Stimulated activated CD4-positive, alpha-beta T cell treated with anti-CD3 and anti-CD28 coated beads, Interleukin-12 subunit alpha, Interleukin-12 subunit beta, amount 100 ng/mL, for 4 hours (primary cell): ENCODE measurements around the gene GALNT6.
"Not testable (repeated sequence)": the region's sequence is repeated elsewhere in the genome, so short reads cannot be mapped to it uniquely, and the experiment has no call there.

Experiments
- DNase-seq: peaks from one replicate; pipeline ENCODE4 v3.0.0-alpha.2; 2020

Gene GALNT6

DNA sequence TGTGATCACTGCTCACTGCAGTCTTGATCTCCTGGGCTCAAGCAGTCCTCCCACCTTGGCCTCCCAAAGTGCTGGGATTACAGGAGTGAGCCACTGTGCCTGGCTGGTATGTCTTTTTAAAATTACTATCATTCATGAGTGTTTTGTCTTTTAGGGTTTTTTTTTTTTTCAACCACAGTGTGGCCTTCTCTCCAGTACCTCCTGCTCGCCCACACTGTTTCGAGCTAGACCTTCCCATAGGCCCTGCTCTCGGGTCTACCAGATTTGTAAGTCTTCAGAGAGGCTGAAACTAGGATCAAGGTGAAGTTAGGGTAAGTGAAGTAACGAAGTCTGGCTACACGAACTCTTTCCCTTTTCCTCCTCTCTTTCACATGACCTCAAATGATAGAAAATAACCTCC lies 68.8 kb downstream of the GALNT6 start:
- DNase-seq, result no peak

DNA sequence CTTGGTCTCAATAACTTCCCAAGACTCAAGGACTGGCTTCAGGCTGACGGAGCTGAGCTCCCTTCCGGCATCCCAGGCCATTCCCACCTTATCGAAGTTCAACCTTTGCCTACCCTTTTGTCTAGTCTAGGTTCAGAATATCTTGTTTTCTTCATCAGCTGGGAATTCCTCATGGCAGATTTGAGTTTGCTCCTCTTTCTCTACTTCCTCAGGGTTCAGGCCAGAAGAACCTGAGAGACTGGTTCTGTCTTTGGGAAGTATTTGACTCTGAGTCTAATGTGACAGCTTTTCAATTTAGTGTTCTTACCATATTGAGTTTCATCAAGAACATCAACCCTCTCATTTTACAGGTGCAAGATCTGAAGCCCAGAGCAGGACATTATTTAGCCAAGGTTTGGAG lies 69.3 kb downstream of the GALNT6 start:
- DNase-seq, result no peak

DNA sequence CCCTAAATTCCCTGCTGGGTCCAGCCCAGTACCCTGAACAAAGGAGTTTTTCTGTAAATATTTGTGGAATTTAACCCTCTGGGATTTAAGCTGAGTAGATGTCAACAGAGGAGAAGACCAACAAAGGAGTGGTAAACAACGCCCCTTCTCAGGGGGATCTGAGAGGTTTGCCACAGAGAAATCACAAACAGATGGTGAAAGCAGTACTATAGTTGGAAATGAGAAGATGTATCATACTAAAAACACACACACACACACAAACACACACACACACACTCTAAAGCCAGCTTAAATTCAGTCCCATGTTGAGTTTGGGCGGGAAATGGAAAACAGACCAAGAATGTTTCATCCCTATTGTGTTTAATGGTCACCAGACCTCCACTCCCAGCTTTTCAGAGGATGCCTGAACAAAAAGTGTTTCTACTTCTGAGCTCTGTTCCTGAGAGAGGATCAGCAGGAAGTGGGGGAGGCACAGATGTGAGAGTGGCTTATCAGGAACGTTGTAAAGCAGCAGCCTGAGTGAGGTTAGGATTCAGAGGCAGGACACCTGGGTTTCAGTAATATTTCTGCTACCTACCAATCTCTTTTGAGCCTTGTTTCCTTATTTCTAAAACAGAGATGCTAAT lies 70.4 kb downstream of the GALNT6 start:
- DNase-seq, result no peak

DNA sequence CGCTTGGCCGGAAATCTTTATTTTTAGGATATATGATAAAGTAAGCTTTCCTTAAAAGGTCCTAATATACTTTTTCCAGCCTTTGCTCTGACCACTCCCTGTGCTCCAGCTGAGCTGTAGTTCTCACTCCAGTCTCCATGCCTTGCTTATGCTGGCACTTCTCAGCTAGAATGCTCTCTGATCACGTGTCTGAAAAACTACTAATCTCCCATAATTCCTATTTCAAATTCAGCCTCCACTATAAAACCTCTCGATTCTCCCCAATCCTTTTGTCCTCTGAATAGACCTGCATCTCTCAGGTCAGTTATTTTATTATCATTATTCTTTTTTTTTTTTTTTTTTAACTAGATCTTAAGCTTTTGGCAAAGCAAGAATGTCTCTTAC lies 70.9 kb downstream of the GALNT6 start:
- DNase-seq, result no peak

DNA sequence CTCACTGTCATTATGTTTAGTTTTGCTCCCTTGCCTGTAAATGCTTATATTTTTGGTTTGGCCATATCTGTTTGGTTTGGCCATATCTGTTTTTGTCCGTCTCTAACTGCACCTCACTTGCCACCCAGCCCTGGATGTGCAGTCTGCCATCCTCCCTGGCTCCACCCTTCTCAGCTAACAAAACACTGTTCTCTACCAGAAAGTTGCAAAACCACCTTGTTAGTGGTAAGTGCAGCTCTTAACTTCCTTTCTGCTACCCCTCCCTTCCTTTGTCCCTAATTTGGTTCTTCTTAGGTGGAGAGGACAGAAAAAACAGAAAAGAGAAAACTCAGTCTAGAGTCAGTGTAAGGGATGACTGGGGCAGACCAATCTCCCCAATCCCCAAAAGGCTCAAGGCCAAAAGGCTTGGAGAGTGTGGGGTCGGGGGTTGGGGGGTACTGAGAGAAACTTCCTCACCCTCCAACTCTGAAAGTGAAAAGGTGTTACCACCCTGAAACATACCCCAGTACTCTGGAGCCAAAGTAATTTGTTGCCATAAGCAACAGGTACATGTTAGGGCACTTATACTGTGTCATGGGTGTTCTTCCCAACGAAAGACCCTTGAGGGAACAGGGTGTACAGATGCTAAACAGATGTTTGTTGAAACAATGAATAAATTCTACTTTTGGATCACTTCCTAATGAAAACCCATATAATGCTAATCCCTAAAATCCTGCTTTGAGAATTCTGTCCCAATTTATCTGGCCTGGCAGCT lies 72.2 kb downstream of the GALNT6 start:
- no peak for DNase-seq

DNA sequence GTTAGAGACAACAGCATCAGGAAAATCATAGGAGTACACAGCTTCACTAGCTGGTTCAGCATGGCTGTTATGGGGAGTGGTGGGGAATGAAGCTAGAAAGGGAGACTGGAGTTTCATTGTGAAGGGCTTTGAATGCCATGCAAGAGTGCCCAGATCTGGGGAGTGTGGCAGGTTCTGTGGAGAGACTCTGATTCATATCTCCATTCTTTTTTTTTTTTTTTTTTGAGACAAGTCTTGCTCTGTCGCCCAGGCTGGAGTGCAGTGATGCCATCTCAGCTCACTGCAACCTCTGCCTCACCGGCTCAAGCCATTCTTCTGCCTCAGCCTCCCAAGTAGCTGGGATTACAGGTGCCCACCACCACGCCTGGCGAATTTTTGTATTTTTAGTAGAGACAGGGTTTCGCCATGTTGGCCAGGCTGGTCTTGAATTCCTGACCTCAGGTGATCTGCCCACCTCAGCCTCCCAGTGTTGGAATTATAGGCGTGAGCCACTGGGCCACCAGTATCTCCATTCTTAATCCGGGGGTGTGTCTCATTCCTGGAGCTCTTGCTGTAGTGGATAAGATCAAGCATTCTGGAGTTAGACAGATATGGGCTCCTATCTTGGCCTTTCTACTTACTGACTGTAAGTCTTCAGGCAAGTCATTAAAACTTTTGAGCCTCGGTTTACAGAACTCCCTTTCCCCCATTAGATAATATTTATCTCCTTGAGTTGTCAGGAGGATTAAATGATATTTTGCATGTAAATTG lies 73.0 kb downstream of the GALNT6 start:
- DNase-seq, result not testable (repeated sequence)

DNA sequence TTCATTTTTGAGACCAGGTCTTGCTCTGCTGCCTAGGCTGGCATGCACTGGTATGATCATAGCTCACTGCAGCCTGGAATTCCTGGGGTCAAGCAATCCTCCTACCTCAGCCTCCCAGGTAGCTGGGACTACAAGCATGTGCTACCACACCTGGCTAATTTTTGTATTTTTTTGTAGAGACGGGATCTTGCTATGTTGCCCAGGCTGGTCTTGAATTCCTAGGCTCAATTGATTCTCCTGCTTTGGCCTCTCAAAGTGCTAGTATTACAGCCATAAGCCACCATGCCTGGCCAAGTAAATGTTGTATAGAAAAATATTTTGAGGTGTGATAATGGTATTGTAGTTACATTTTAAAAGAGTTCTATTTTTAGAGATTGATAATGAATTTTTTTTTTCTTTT lies 79.8 kb downstream of the GALNT6 start:
- DNase-seq, result no peak

DNA sequence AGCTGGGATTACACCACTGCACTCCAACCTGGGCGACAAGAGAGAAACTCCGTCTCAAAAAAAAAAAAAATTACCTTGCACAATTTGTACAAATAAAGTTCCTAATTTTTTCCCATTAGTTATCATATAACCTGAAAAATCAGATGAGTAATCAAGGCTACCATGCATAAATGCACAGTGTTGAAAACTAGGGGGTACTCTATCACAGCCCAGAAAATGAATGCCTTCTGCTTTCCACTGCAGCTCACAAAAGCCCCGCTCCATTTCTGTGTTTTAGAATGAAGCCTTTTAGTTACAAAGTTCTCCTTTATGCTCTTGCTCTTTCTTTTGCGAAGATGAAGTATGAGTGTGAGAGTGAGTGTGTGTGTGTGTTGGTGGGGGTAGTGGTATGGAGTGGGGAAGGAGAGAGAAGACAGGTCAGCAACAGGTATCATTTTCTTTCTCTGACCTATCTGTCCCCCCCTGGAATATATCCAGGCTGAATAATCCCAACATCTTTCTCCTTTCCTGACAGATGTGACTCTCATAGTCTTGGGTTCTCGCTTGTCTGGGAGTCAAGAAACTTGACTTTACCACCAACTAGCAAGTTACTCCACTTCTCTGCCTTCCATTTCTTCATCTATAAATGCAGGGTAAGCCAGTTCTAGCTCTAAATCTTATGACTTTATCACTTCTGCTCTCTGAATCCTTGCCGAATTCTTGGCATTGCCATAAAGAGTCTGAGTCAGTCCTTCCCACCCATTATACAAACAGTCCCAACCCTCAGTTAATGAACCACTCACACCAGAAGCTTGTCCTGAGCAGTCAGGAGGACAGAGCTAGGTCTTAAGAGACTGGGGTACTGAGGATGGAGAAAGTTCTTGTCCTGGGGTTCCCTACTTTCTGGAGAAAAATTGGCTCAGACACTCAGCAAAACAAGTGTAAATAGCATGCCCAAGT lies 83.3 kb downstream of the GALNT6 start:
- no peak for DNase-seq

DNA sequence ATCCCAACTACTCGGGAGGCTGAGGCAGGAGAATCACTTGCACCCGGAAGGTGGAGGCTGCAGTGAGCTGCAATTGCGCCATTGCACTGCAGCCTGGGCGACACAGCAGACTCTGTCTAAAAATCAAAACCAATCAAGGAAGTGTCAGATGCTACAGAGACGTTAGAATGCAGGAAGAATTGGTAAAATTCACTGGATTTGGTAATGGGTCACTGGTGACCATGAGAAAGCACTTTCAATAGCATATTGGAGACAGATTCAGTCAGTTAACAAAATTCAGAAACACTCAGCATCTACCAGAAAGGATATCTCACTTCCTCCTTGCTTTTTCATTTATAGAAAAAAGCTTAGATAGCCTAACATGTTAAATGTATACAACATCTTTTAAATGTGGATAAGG lies 84.7 kb downstream of the GALNT6 start:
- DNase-seq, result no peak
